ENCODE data around the gene SNCA. TPM values are rescaled to one million over a fixed set of nuclear protein-coding genes. Genes with fewer than 3 reads are reported as not detected.

SNCA gene
- total RNA-seq, 4 donors from 2014 or later, result 2.2 to 7.8 (median 4.0) TPM

- Histone ChIP-seq H3K4me1 (no peaks in the 10 kb centered on the region), H3K36me3 (no peaks in the 10 kb centered on the region), H3K27me3 (no peaks in the 10 kb centered on the region), H3K9me3 (no peaks in the 10 kb centered on the region), H3K4me3 (no peak overlapping the region), H3K27ac (no peak overlapping the region)
- intact Hi-C loops (cut with DNase I; ENCODE audit: low total_unique reads) (no loop called here), in situ Hi-C loops (cut with MboI; ENCODE audit: low pct_ligation_motif_present in 1 of 4, low pct_unique_long_range_greater_than_20kb in 1 of 4, low sequenced_read_pairs in 3 of 4) (no loop called here)
- TF ChIP-seq POLR2A (IDR thresholded peaks at IDR 0.05), result no peak
- no peak for TF ChIP-seq EP300 (IDR thresholded peaks at IDR 0.05; ENCODE audit: low read depth)
- no peak for TF ChIP-seq CTCF (IDR thresholded peaks at IDR 0.05)
- TF ChIP-seq POLR2AphosphoS5 (IDR thresholded peaks at IDR 0.05), result no peak
- 87% methylated on average over 5 of the region's 5 CpGs for WGBS, 2 donors (ENCODE audit: low coverage in 1 of 2)
- DNase-seq, result no peak
Observed at GRCh38 chr4:89744914-89745313, 92.0 kb downstream of the SNCA start.

GRCh38 chr4:89741768-89742167 lies 95.2 kb downstream of the SNCA start:
- Histone ChIP-seq H3K36me3 (no peaks in the 10 kb centered on the region), H3K9me3 (no peaks in the 10 kb centered on the region), H3K4me1 (no peaks in the 10 kb centered on the region), H3K27ac (no peak overlapping the region), H3K4me3 (no peak overlapping the region), H3K27me3 (no peaks in the 10 kb centered on the region)
- TF ChIP-seq POLR2AphosphoS5 (IDR thresholded peaks at IDR 0.05) (no peak), POLR2A (IDR thresholded peaks at IDR 0.05) (no peak), CTCF (IDR thresholded peaks at IDR 0.05) (no peak)
- intact Hi-C loops (cut with DNase I; ENCODE audit: low total_unique reads) (no loop called here), in situ Hi-C loops (cut with MboI; ENCODE audit: low pct_ligation_motif_present in 1 of 4, low pct_unique_long_range_greater_than_20kb in 1 of 4, low sequenced_read_pairs in 3 of 4) (no loop called here)
- no peak for DNase-seq
- 65 to 74% methylated on average over 3 of the region's 3 CpGs for WGBS, 2 donors (ENCODE audit: low coverage in 1 of 2)

- DNase-seq, result no peak
- Histone ChIP-seq H3K36me3 (no peaks in the 10 kb centered on the region), H3K27ac (no peak overlapping the region), H3K4me3 (no peak overlapping the region), H3K27me3 (no peaks in the 10 kb centered on the region), H3K4me1 (no peaks in the 10 kb centered on the region), H3K9me3 (no peaks in the 10 kb centered on the region)
- TF ChIP-seq EP300 (IDR thresholded peaks at IDR 0.05; ENCODE audit: low read depth) (no peak), CTCF (IDR thresholded peaks at IDR 0.05) (no peak), POLR2AphosphoS5 (IDR thresholded peaks at IDR 0.05) (no peak), POLR2A (IDR thresholded peaks at IDR 0.05) (no peak)
- in situ Hi-C loops (cut with MboI; ENCODE audit: low pct_ligation_motif_present in 1 of 4, low pct_unique_long_range_greater_than_20kb in 1 of 4, low sequenced_read_pairs in 3 of 4) (no loop called here), intact Hi-C loops (cut with DNase I; ENCODE audit: low total_unique reads) (loop anchor here (5.0 kb wide), 1 partner anchor 1882 kb away; no protein-coding TSS in a partner anchor)
- 88 to 90% methylated on average over 4 of the region's 4 CpGs for WGBS, 2 donors (ENCODE audit: low coverage in 1 of 2)
Observed at GRCh38 chr4:89739311-89739988, 97.5 kb downstream of the SNCA start.

GRCh38 chr4:89737888-89738287 lies 99.1 kb downstream of the SNCA start:
- 60 to 82% methylated on average over 2 of the region's 2 CpGs for WGBS, 2 donors (ENCODE audit: low coverage in 1 of 2)
- H3K4me1 ChIP-seq, result no peaks in the 10 kb centered on the region

More at GRCh38 chr4:89737888-89738287, 99.1 kb downstream of the SNCA start:
- Histone ChIP-seq H3K4me3 (no peak overlapping the region), H3K27me3 (no peaks in the 10 kb centered on the region), H3K36me3 (no peaks in the 10 kb centered on the region), H3K9me3 (no peaks in the 10 kb centered on the region), H3K27ac (no peak overlapping the region)
- no peak for TF ChIP-seq EP300 (IDR thresholded peaks at IDR 0.05; ENCODE audit: low read depth)
- TF ChIP-seq POLR2AphosphoS5 (IDR thresholded peaks at IDR 0.05), result no peak
- intact Hi-C loops (cut with DNase I; ENCODE audit: low total_unique reads) (loop anchor here (5.0 kb wide), 1 partner anchor 1881 kb away; no protein-coding TSS in a partner anchor), in situ Hi-C loops (cut with MboI; ENCODE audit: low pct_ligation_motif_present in 1 of 4, low pct_unique_long_range_greater_than_20kb in 1 of 4, low sequenced_read_pairs in 3 of 4) (no loop called here)
- no peak for DNase-seq

All from transverse colon (tissue), 4 donors.